ENCODE results near the gene GATM.

GRCh38 chr15:45375836-45376235, 2.5 kb downstream of the GATM start:
- TF ChIP-seq, protein P1, sequence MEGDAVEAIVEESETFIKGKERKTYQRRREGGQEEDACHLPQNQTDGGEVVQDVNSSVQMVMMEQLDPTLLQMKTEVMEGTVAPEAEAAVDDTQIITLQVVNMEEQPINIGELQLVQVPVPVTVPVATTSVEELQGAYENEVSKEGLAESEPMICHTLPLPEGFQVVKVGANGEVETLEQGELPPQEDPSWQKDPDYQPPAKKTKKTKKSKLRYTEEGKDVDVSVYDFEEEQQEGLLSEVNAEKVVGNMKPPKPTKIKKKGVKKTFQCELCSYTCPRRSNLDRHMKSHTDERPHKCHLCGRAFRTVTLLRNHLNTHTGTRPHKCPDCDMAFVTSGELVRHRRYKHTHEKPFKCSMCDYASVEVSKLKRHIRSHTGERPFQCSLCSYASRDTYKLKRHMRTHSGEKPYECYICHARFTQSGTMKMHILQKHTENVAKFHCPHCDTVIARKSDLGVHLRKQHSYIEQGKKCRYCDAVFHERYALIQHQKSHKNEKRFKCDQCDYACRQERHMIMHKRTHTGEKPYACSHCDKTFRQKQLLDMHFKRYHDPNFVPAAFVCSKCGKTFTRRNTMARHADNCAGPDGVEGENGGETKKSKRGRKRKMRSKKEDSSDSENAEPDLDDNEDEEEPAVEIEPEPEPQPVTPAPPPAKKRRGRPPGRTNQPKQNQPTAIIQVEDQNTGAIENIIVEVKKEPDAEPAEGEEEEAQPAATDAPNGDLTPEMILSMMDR (IDR thresholded peaks at IDR 0.05) = no peak
- TF ChIP-seq EP300 (IDR thresholded peaks at IDR 0.05) (no peak), POLR2A (IDR thresholded peaks at IDR 0.05) (no peak)
